ENCODE results near the gene RTN3.
"Not testable (repeated sequence)": the region's sequence is repeated elsewhere in the genome, so short reads cannot be mapped to it uniquely, and the experiment has no call there.

RTN3 gene

GRCh38 chr11:63769042-63769713 lies 87.9 kb downstream of the RTN3 start:
- no peak for DNase-seq

GRCh38 chr11:63769714-63770455 lies 88.6 kb downstream of the RTN3 start:
- no peak for DNase-seq

GRCh38 chr11:63770763-63771162 lies 89.5 kb downstream of the RTN3 start:
- no peak for DNase-seq

GRCh38 chr11:63771741-63772318 lies 90.5 kb downstream of the RTN3 start:
- DNase-seq, result not testable (repeated sequence)

- DNase-seq, result no peak
These were observed 93.9 kb downstream of the RTN3 start for GRCh38 chr11:63775191-63775590.

- no peak for DNase-seq
These were observed 97.7 kb downstream of the RTN3 start for GRCh38 chr11:63779039-63779438.

- DNase-seq, result no peak
These were observed 101.4 kb downstream of the RTN3 start for GRCh38 chr11:63782749-63783148.

GRCh38 chr11:63783925-63784592 lies 102.8 kb downstream of the RTN3 start:
- no peak for DNase-seq

GRCh38 chr11:63785823-63786222 lies 104.5 kb downstream of the RTN3 start:
- no peak for DNase-seq

GRCh38 chr11:63791495-63792167 lies 110.3 kb downstream of the RTN3 start:
- DNase-seq, result no peak

- no peak for DNase-seq
These were observed 111.9 kb downstream of the RTN3 start for GRCh38 chr11:63793161-63793560.

- DNase-seq, result no peak
These were observed 113.8 kb downstream of the RTN3 start for GRCh38 chr11:63795066-63795465.

GRCh38 chr11:63800921-63801320 lies 119.6 kb downstream of the RTN3 start:
- no peak for DNase-seq

- no peak for DNase-seq
These were observed 121.5 kb downstream of the RTN3 start for GRCh38 chr11:63802637-63803414.

GRCh38 chr11:63804259-63804658 lies 123.0 kb downstream of the RTN3 start:
- DNase-seq, result peak; percentile 52

- DNase-seq, result no peak
These were observed 124.6 kb downstream of the RTN3 start for GRCh38 chr11:63805844-63806415.
